Activated CD8-positive, alpha-beta memory T cell treated with anti-CD3 and anti-CD28 coated beads, Interleukin-2, amount 50 U/mL, for 24 hours (primary cell): Measurements from ENCODE around the gene TRIM14.
"Not testable (repeated sequence)": the region's sequence is repeated elsewhere in the genome, so short reads cannot be mapped to it uniquely, and the experiment has no call there.

ENCODE experiments used
- DNase-seq: peaks from one replicate; pipeline ENCODE4 v3.0.0-alpha.2; 2020; ENCODE audit errors: extremely low read depth

Gene TRIM14

DNA sequence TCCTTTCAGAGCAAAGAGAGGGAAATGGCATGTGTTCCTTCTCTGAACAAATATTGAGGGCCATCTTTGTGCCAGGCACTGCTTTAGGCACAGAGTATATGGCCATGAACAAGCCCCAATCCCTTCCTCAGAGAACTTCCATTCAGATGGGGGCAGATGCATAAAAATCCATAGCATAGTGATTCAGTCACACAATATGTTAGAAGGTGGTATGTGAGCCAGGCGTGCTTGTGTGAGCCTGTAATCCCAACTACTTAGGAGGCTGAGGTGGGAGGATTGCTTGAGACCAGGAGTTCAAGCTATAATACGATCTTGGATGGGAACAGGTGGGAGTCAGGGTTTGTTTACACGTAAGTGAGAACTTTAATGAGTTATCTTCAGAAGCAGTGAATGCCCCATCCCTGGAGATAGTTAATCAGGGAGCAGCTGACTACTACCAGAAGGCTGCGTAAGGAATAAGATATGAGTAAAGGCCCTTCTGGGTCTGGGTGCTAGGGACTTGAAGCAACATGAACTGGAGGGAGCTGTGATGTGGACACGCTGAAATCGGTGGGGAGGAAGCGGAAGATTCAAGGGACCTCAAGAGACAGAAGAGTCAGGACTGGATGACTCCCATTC is 35.3 kb downstream of the TRIM14 start:
- no peak for DNase-seq

DNA sequence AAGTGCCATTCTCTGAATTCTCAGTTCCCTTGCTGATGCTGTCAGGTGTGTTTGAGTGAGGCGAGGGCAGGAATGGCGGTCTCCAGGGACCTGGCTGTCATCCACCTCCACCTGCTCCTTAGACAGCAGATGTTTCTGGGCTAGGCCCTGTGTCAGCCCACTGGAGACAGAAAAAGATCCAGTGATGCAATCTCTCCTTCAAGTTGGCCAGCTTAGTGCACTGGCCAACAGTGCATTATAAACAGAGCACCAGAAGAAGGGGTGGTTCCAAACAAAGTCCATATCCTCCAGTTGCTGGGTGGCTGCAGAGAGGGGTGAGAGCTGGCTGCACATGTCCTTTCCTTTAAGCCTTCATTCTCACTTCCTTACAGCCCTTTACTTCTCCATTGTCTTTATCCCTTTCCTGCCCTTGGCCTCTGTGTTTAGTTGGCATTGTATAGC is 35.9 kb downstream of the TRIM14 start:
- no peak for DNase-seq

DNA sequence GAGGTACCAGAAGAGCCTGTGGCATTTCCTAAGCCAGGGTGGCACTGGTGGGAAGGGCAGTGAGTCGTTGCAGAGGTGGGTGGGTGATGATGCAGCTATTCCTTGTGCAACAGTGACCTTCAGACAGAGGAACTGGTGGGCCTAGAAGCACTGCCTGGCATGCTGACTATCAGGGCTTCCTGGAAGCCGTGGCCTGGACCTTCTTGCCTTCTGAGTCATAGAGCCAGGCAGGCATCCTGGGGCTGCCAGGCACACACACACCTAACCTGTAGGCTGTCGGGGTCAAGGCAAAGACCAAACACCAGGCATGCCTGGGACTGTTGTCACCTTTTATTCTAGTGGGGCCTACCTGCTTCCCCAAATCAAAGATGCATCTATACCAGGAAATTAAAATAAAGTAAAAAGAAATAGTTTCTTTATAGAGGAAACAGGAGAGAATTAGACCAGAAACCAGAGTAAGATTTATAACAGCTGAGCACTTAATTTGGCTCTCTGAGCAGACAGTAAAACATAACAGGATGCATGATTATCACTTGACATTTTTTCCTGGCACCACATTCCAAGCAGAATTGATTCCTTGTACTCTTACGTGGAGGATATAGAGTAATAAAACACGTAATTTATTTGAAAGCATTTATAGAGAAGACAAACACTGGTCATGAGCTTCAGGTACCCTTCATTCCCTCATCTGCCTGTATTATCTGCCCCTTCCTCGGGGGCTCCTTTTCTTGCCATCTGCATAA is 37.4 kb downstream of the TRIM14 start:
- no peak for DNase-seq

DNA sequence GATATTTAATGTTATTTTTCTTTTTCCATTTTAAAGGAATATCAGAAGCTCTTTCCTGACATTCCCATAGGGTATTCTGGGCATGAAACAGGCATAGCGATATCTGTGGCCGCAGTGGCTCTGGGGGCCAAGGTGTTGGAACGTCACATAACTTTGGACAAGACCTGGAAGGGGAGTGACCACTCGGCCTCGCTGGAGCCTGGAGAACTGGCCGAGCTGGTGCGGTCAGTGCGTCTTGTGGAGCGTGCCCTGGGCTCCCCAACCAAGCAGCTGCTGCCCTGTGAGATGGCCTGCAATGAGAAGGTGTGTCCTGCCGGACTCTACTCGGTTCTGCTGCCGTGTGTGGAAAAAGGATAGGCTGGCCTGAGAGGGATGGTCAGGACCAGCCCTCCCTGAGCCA is 38.2 kb downstream of the TRIM14 start:
- DNase-seq = no peak

DNA sequence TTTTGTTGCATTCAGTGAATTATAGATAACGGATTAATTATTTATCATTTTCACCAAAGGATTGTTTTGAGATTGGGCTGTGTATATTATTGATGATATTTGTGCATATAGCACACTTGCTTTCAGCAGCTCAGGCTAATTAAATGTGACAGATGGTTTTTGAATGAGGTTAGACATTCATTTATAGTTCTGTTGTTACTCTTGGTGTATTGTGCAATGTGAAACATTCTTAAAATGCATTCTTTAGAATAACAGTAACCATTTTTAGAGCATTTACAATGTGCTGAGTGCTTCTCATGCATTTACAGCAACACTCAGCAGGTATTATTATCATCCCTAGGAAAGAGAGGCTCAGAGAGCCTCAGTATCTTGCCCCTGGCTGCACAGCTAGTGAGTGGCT is 38.7 kb downstream of the TRIM14 start:
- DNase-seq = no peak

DNA sequence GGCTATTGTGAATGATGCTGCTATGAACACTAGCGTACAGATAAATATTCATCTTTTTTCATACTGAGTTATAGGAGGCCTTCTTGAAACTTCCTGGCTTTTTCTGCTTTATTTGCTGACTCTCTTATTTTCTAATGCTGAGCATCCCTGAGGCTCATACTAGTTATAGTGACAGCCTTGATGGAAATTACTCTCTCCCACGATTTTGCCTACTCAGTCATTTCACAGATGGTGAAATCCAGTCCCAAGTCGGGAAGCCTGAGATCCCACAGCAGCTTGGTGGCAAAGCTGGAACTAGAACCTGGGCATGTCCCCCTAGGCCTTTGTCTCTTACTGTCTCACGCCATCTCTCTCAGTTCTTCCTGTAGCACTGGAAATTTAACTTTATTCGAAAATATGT is 40.1 kb downstream of the TRIM14 start:
- DNase-seq = no peak

DNA sequence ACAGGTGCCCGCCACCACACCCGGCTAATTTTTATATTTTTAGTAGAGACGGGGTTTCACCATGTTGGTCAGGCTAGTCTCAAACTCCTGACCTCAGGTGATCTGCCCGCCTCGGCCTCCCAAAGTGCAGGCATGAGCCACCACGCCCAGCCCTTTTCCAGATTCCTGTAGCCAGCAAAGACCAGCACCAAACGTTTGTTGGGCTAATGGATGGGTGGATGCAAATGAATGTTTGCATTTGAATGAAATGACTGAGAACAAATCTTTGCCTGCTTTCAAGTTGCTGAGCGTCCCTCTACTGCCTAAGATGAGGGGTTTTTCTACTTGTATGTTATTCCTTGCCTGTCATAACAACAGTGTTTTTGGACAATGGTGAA is 42.5 kb downstream of the TRIM14 start:
- DNase-seq = not testable (repeated sequence)

DNA sequence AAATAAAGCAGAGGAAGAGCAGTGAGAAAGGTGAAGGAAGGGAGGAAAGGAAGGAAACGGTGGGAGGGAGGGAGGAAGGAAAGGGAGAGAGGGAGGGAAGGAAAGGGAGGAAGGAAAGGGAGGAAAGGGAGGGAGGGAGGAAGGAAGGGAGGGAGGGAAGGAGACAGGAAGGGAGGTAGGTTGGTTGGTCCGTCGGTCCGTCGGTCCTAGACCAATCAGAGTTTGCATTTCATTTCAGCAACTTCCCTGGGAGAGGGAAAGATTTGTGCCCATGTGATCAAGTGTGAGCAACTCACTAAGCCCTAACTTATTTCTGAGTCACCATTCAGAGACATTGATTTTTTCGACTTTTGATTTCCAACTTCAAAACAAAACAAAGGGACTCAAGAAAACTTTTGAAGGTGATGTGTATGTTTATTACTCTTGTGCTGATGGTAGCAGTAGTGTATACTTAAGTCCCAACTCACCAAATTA is 43.7 kb downstream of the TRIM14 start:
- no peak for DNase-seq

DNA sequence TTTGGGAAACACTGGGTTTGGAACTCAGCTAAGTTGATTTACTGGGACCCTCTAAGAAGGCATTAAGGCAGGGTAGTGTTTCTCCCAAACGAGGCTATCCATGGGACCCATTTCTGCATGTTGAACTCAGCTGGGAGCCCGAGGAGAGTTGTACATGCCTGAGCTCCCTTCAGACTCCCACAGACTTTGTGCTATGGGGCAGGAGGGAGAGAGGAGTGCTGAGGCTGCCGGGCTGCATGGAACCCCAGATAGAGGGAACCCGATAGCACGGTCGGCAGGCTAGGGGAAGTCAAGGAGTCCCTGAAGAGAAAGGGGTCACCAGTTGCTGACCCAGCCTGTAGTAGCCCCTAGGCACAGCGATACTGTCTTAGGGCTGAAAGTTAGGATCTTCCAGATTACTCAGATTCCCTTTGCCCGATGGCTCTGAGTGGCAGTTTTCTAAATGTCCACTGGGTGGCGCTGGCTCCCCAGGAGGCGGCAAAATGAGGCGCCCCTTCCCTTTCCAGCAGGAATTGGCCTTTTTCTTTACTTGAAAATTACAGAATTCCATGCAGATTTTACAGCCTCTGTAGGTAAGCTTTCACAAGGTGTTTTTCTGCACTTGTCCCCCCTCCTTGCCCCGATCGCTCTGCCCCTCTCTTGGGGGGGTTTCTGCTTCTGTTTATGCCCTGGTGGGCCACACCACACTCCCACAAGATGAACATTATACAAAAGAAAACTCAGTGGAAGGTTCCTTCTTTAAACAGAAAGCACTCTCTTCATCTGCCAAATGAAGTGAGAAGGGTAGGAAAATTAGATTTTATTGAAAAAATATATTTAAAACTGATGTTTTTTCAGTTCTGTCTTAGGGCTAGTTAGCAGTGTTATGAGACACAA is 44.7 kb downstream of the TRIM14 start:
- DNase-seq = no peak

DNA sequence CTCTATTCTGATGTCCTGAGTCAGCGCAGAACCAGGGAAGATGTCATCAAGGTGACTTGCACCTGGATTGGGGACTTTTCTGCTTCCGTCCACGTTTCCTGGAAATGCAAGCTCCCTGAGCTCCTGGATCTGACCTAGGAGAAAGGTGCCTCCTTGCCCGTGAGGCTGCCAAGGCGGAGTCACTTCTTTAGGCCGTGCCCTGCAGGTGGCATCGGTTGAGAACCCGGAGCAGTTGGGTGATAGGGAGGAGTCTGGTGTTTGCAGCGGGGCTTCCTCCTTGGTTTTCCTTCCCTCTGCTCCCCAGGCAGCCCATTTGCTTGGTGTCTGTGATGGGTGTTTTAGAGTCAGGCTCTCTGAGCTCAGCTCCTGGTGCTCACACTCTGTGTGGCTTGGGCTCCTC is 47.3 kb downstream of the TRIM14 start:
- DNase-seq = no peak

DNA sequence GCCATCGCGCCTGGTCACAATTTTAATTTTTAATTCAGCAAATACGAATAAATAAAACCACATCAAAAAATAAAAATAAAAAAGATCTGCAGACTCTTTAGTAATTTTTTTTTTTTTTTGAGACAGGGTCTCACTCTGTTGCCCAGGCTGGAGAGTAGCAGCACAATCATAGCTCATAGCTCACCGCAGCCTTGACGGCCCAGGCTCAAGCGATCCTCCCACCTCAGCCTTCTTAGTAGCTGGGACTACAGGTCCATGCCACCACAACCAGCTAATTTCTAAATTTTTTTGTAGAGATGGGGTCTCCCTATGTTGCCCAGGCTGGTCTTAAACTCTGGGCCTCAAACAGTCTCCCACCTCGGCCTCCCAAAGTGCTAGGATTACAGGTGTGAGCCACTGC is 48.3 kb downstream of the TRIM14 start:
- no peak for DNase-seq

DNA sequence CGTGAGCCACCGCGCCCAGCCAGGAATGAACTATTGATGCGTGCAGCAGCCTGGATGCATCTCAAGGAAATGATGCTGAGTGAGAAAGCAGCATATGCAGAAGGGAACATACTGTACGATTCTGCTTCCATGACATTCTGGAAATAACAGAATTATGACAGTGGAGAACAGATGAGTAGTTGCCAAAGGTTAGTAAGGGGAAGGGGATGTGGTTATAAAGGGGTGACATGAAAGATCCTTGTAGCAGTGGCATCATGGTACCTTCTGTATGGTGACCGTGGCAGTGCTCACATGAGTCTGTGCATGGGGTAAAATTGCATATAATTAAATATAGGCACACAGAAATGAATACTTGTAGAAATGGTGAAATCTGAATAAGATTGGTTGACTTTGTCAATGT is 49.5 kb downstream of the TRIM14 start:
- DNase-seq = no peak

DNA sequence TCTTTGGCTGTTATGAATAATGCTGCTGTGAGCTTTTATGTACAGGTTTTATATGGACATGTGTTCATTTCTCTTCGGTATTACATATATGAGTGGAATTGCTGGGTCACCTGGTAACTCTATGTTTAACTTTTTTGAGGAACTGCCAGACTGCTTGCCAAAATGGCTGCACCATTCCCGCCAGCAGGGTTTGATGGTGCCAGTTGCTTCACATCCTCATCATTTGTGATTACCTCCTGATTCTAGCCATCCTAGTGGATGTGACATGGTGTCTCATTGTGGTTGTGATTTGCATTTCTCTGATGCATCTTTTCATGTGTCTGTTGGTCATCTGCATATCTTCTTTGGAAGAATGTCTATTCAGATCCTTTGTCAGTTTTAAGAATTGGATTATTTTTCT is 51.8 kb downstream of the TRIM14 start:
- no peak for DNase-seq

DNA sequence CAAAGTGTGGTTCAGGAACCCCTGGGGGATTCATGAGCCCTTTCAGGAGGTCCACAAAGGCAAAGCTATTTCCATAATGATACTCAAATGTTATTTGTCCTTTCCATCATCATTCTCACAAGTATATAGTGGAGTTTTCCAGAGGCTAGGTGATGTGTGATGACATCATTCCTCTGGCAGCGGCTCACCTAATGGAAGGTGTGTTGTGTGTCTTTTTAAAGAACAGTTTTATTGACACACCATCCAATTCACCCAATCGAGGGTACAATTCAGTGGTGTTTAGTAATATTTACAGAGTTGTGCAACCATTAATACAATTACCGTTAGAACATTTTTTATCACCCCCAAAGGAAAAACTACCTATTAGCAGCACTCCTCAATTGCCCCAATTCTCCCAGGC is 52.8 kb downstream of the TRIM14 start:
- DNase-seq = no peak

DNA sequence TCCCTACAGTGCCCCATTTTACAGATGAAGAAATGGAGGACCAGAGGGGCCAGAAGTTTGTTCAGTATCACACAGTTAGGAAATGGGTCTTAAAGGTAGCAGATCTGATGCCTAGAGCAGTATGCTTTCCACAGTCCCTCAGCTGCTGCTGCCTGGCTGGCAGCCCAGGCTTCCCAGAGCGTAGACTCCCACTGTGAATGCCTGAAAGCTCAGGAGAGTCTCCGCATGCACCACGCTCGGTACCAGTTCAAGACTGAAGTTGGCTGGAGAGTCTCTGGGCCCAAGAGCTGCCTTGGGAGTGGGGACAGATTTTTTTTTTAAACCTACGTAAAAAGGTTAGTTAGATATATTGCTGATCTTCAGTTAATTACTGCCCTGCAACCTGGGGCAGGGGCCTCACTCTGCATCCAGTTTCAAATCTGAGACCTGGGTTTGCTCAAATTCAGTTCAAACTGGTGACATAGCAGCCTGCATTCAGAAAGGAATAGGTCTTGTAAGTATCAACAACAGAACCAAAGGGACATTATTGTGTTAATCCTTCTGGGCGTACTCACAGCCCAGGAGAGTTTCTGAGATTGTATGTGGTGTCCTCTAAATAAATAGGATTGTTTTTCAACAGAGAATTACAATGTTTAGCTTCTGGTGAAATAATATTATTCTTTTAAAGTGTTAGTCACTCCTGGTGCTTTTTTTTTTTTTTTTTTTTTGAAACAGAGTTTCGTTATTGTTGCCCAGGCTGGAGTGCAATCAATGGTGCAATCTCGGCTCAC is 54.2 kb downstream of the TRIM14 start:
- no peak for DNase-seq

DNA sequence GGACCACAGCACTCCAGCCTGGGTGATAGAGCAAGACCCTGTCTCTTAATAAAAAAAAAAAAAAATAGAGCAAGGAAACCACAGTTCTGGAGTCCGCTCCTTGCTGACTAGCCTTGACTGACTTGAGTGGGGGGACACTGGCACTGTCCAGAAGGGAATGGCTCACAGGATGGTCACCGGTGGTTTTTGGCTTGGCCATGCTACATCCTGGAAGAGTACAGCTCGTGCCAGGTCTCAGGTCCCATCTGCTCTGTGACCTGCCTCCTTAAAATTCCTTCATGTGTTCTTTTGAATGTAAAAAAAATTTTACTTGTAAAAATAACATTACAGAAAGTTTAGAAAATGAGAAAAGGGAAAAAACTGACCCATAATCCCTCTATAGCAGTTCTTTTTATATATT is 56.9 kb downstream of the TRIM14 start:
- no peak for DNase-seq

DNA sequence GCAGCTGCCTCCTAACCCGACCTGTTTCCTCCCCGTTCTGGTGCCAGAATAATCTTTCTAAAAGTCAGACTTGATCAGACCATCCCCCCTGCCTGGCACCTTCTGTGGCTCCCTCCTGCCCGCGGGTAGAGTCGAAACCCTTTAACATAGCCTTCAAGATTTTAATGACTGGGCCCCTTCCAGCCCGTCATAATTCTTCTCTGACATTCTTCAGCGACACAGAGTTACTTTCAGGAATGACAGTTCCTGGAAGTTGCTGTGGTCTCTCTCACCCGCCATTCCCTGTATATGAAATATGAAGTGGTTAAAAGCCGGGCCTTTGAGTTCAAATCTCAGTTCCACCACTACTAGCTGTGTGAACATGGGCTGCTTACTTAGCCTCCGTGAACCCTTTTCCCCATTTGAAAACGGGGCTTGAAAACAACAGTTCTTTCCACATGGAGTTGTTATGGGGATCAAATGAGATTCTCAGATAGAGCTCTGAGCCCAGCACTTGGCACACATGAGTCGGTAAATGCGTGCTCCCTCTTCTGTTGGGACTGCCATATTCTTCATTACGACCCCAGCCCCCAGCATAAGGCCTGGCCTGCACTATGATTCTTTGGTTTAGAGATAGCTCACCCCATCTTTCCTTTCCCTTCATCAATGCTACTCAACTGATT is 61.8 kb downstream of the TRIM14 start:
- DNase-seq = no peak

DNA sequence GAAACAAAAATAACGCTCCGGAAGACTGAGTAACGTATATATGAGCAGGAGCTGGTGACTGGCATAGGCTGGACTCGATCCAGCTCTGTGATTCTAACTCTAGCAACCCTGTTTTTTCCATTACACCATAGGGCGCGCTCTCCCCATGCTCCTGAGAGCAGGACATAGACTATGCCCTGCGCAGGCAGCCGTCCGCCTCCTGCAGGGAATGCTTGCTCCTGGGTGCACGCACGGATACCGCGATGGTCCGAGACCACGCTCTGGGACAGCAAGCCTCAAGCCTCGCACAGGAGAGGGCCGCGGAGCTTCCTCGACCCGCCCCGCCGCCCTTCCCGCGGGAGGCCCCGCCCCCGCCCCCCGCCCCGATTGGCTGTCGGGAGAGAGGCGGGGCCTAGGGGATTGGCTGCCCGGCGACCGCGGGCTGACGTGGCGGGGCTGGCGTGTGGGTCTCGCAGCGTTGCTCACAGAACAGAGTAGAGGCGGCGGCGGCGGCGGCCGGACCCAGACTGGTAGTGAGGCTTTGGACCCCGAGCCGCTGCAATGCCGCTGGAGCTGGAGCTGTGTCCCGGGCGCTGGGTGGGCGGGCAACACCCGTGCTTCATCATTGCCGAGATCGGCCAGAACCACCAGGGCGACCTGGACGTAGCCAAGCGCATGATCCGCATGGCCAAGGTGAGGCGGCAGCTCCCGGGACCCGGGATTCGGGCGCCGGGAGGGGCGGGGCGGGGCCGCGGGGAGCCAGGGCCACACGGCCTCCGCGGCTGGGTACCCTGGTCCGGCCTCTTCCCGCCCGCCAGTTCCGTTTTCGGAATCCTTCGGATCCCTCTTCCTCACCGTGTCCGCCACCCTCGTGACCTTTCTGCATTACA is 62.5 kb downstream of the TRIM14 start, which contains the start of gene NANS:
Gene NANS, plus strand, starts transcription at position 464 of the 869 bp plus-strand sequence. Its CDS starts 77 bp downstream, at position 541.
- peak; percentile 78 for DNase-seq

DNA sequence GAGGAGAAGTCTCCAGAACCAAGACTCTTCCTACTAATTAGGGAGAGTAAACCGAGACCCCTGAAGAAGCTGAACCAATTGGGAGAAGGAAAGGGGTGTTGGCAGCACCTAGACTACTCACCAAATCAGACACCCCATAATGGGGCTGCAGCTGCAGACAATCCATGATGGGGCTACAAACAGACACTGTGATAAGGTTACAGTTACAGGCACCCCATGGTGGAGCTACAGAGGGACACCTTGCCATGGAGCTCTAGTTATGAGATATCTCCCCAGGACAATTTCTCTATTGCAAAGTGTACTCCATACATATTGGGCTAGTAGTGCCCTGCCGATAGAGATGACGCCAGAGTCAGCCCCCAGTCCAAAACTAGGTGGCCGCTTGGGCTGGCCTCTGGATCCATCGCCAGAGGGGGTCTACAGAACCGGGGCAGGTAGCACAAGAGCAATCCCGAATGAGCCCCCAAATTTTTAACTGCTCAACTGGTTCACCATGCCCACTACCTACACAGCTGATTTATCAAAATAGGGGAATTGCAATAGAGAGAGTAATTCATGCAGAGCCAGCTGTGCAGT is 64.6 kb downstream of the TRIM14 start:
- DNase-seq = no peak

DNA sequence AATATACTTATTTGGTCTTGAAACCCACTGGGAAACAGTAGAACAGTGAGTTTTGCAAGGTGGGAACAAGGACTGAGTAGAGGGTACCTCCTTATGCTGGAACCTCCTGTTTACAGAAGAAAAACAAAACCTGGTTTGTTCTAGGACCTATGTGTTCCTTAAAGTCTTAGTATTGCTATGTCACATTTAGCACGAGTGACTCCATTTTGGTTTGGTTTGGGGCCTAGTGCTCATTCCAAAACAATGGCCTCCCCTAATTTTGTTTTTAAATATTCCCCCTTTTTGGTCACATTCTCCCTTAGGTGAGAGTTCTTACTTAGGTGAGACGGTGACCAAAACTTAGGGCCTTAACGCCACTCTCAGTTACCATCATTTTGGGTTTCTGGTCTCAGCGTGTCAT is 68.7 kb downstream of the TRIM14 start:
- DNase-seq = no peak
